Lung (tissue), 12 donors: Measurements from ENCODE around the gene STAT6. TPM values are rescaled to one million over a fixed set of nuclear protein-coding genes. Genes with fewer than 3 reads are reported as not detected.

Experiments
- ATAC-seq: fragments of 200-7000 bp; cut with Tn5 transposase; one replicate; pipeline ENCODE4 v1.9.1; 2020; ENCODE audit warnings: moderate number of reproducible peaks; ENCODE audit not compliant: insufficient read depth, low FRiP score
- DNase-seq, 3 donors: peaks; one replicate each; pipeline ENCODE4 v3.0.0-alpha.2; 2013 to 2017
- H3K27ac ChIP-seq, 2 donors: one replicate each; pipeline ENCODE4 v1.5.1; 2013; ENCODE audit warnings: mild to moderate bottlenecking in 2 of 2, moderate library complexity in 2 of 2, control low read depth in 1 of 2, inconsistent platforms in 1 of 2, low read depth in 1 of 2, low read length in 1 of 2
- H3K27me3 ChIP-seq, 3 donors: one replicate each; pipeline ENCODE4 v1.5.1; 2013; ENCODE audit warnings: low read length in 2 of 3; ENCODE audit not compliant: control insufficient read depth in 3 of 3, insufficient read depth in 3 of 3
- H3K36me3 ChIP-seq, 4 donors: one replicate each; pipeline ENCODE4 v1.5.1; 2013; ENCODE audit warnings: low read length in 4 of 4, mild to moderate bottlenecking in 1 of 4, moderate library complexity in 1 of 4; ENCODE audit not compliant: control insufficient read depth in 4 of 4, insufficient read depth in 4 of 4
- H3K4me1 ChIP-seq, 5 donors: one replicate each; pipeline ENCODE4 v1.5.1; 2013; ENCODE audit warnings: low read length in 5 of 5, mild to moderate bottlenecking in 2 of 5, moderate library complexity in 1 of 5; ENCODE audit not compliant: control insufficient read depth in 5 of 5, insufficient read depth in 5 of 5
- H3K4me3 ChIP-seq: one replicate; pipeline ENCODE4 v1.5.1; 2013; ENCODE audit warnings: mild to moderate bottlenecking, control low read depth, moderate library complexity
- H3K9ac ChIP-seq, 2 donors: one replicate each; pipeline ENCODE4 v1.5.1; 2013; ENCODE audit warnings: low read length in 2 of 2, control low read depth in 1 of 2; ENCODE audit not compliant: insufficient read depth in 1 of 2
- H3K9me3 ChIP-seq, 4 donors: one replicate each; pipeline ENCODE4 v1.5.1; 2013; ENCODE audit warnings: low read length in 3 of 4, mild to moderate bottlenecking in 1 of 4, moderate library complexity in 1 of 4; ENCODE audit not compliant: control insufficient read depth in 4 of 4, insufficient read depth in 3 of 4
- CTCF ChIP-seq: IDR thresholded peaks from 2 replicates; pipeline ENCODE4 v1.5.1; 2012; ENCODE audit warnings: mild to moderate bottlenecking; ENCODE audit errors: control extremely low read depth, extremely low read depth
- WGBS, 2 donors: extraction: QIAGEN DNeasy Blood & Tissue Kit; methylation state at CpG; one replicate each; pipeline ENCODE4 v1.1.7; 2013; 5-methylcytosine and 5-hydroxymethylcytosine counted together
- polyA plus RNA-seq, 2 donors: library from polyadenylated mRNA; stranded (reverse); fragments of 200-250 nt; gene quantifications; one replicate each; pipeline ENCODE4 v1.2.1, GENCODE V29; 2013
- total RNA-seq, 2 donors: library from RNA; depleted of rRNA in 1 of 2; stranded (reverse); fragments of >200 nt in 1 of 2; gene quantifications; one replicate each; pipeline ENCODE4 v1.2.1, GENCODE V29; 2014 to 2021
- donor health status: control.
- donor health status: control.
- donor health status: Bipolar disorder and iron deficiency.
- donor health status: healthy.
- donor health status: DM: yes; HTN: yes; CAD: no.

Gene STAT6
- total and polyA plus RNA-seq, 4 donors = 118 to 216 (median 174) TPM

- Histone ChIP-seq H3K4me1 (peaks cover 0 to 46% (median 18%) of the 10 kb centered on the region in 5 donors), H3K27ac (peak overlapping the region in 1 of 2 donors; percentile 17), H3K36me3 (peaks cover 11 to 56% (median 40%) of the 10 kb centered on the region in 4 donors), H3K27me3 (no peaks in the 10 kb centered on the region), H3K4me3 (no peak overlapping the region), H3K9ac (no peak overlapping the region), H3K9me3 (no peaks in the 10 kb centered on the region)
- TF ChIP-seq CTCF = no peak
- WGBS, 2 donors = 72 to 87% methylated on average over 5 of the region's 5 CpGs
- ATAC-seq (no peak), DNase-seq (no peak)
Measured at GRCh38 chr12:57092529-57092862, 18.7 kb downstream of the STAT6 start.

- TF ChIP-seq CTCF = no peak
- Histone ChIP-seq H3K27ac (peak overlapping the region in 1 of 2 donors; percentile 17), H3K4me1 (peaks cover 0 to 46% (median 18%) of the 10 kb centered on the region in 5 donors), H3K4me3 (no peak overlapping the region), H3K9ac (no peak overlapping the region), H3K9me3 (no peaks in the 10 kb centered on the region), H3K36me3 (peaks cover 11 to 52% (median 34%) of the 10 kb centered on the region in 4 donors), H3K27me3 (no peaks in the 10 kb centered on the region)
- WGBS, 2 donors = 85 to 86% methylated on average over 25 of the region's 25 CpGs
- no peak for ATAC-seq
- no peak for DNase-seq
Measured at GRCh38 chr12:57091638-57092528, 19.3 kb downstream of the STAT6 start.

GRCh38 chr12:57090924-57091637 is 20.1 kb downstream of the STAT6 start:
- ATAC-seq (no peak), DNase-seq (no peak)
- Histone ChIP-seq H3K4me1 (peaks cover 0 to 54% (median 18%) of the 10 kb centered on the region in 5 donors), H3K27me3 (no peaks in the 10 kb centered on the region), H3K4me3 (no peak overlapping the region), H3K36me3 (peaks cover 11 to 44% (median 29%) of the 10 kb centered on the region in 4 donors), H3K9me3 (no peaks in the 10 kb centered on the region), H3K27ac (peak overlapping the region in 1 of 2 donors; percentile 54), H3K9ac (peak overlapping the region in 1 of 2 donors; percentile 81)
- no peak for TF ChIP-seq CTCF
- 62 to 85% methylated on average over 22 of the region's 22 CpGs for WGBS, 2 donors
